Hypothalamus (tissue), 51 donors: ENCODE data around the gene CFAP299.
"Not testable (repeated sequence)": the region's sequence is repeated elsewhere in the genome, so short reads cannot be mapped to it uniquely, and the experiment has no call there.

ENCODE experiments used
- DNase-seq, 51 donors: peaks; one replicate each; lab custom pipeline; 2025; lab: John Stamatoyannopoulos, UW

CFAP299 gene

GRCh38 chr4:80694171-80694570 is 358.6 kb downstream of the CFAP299 start:
- no peak for DNase-seq

- DNase-seq = no peak
Measured at GRCh38 chr4:80705311-80705710, 369.8 kb downstream of the CFAP299 start.

GRCh38 chr4:80709082-80709869 is 373.7 kb downstream of the CFAP299 start:
- no peak for DNase-seq

- DNase-seq = no peak
Measured at GRCh38 chr4:80710748-80711451, 375.4 kb downstream of the CFAP299 start.

DNA sequence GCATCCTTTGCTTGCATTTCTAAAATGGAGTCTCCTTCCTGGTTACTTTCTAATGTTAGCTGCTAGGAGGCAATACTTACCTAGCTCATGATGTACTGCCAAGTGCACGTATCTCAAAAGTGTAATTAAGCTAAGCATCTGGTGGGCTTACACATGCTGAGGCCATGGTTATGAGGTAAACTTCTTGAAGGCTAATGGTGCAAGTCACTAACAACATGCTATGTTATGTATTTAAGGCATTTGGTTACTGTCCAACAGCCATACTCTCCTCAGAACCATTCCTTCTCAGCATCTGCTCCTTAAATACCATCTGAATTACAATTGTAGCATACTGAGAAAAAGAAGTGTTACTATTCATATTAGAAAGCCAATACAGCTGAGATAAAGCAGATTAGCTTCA is 376.4 kb downstream of the CFAP299 start:
- no peak for DNase-seq

DNA sequence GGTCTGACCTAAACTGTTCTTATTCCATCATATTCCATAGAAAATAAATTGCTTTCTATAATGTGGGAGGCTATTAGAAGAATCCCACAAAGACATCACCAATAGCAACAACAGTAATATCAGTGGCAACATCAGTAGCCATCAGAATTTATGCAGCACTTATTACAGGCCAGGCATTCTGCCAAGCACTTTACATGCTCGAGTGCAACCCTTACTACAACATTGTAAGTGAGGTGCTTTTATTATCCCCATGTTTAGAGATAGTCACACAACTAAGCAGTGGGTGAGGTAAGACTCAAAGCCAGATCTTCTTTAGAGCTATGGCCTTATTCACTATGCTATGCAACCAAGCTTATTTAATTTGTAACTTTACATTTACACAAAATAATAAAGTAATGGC is 377.9 kb downstream of the CFAP299 start:
- DNase-seq = no peak

- no peak for DNase-seq
Measured at GRCh38 chr4:80717204-80717603, 381.7 kb downstream of the CFAP299 start.

DNA sequence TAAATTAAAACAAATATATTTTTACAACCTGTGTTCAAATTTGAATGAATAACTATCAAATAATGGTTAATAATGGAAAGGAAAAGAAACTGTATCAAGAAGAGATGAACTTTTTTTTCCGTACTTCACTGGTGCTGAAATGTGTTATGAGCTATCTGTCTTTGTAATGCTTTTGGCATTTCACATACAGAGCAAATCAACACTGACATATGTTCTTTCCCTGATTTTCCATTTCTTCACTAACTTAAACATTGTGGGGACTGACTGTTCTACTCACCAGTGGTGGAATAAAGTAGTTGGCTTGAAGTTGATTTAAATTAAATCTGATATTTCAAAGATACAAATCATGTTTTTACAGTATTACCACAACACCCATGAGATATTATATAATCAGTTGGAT is 390.9 kb downstream of the CFAP299 start:
- no peak for DNase-seq

DNA sequence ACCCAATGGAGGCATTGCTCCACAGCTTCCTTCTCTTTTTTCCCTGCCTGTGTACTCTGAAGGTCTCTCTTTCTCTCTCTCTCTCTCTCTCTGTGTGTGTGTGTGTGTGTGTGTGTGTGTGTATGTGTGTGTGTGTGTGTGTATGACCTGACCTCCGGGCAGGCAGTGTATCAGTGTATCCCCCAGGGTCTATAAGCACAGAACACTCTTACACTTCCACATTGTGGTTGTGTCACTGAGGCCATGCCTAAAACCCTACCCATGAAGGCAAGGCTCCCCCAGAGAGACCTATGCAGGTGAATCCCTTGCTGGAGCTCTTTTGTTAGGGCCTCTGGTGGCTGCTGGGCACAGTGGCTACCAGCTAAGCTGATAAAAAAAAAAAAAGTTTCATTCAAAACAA is 394.6 kb downstream of the CFAP299 start:
- DNase-seq = no peak

DNA sequence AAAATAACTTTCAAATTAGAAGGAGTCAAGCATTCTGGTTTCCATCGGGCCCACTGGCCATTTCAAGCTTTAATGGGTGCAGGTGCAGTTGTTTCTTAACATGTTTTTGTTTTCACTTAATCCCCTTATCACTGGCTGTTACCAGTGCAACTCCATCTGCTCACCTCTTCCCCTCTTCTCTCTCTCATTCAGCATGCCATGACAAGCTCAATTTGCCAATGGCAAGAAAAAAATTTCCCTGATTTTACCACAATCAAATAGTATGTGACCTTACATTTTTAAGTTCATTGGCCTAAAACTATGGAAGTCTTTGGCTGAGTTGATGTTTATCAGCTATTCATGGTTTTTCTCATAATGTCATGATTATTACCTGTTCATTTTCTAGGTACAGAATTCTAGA is 395.9 kb downstream of the CFAP299 start:
- no peak for DNase-seq

- no peak for DNase-seq
Measured at GRCh38 chr4:80732010-80732409, 396.5 kb downstream of the CFAP299 start.

DNA sequence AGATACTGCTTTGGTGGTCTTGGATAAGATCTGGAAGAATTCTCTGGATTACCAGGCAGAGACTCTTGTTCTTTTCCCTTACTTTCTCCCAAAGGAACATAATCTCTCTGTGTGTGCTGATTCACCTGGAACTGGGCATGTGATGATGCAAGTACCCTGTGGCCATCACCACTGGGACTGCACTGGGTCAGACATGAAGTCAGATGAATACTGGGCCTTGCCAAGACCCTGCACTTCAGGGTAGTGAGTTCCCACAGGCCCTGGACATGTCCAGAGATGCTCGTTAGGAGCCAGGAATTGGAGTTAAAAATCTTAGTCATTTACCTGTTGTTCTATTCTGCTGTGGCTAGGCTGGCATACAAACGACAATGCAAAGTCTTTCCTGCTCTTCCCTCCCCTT is 404.8 kb downstream of the CFAP299 start:
- no peak for DNase-seq

DNA sequence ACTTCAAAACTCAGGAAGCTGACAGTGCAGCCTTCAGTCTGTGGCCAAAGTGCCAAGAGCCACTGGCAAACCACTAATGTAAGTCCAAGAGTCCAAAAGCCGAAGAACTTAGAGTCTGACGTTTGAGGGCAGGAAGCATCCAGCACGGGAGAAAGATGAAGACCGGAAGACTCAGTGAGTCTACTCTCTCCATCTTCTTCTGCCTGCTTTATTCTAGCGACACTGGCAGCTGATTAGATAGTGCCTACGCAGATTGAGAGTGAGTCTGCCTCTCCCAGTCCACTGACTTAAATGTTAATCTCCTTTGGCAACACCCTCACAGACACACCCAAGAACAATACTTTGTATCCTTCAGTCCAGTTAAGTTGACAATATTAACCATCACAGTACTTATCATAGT is 414.0 kb downstream of the CFAP299 start:
- DNase-seq = not testable (repeated sequence)

GRCh38 chr4:80751200-80751599 is 415.7 kb downstream of the CFAP299 start:
- DNase-seq = no peak

- DNase-seq = no peak
Measured at GRCh38 chr4:80767944-80768343, 432.4 kb downstream of the CFAP299 start.

- no peak for DNase-seq
Measured at GRCh38 chr4:80776168-80776567, 440.6 kb downstream of the CFAP299 start.

DNA sequence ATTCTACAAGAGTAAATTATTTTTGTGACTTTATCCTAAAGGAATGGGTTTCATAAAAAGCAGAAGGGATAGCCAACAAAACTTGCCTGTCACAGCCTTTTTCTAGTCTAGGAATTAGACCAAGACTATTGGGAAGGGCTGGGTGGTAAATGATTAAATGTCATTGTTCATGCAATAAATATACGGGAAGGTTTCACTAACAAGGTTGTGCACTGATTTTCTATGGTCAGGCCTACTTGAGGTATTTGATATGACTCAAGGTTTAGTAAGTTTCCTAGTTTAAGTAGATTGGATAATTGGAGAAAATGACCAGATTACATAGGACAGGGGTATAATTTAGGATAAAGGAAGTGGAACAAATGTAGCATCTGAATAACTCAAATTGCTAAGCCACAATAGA is 445.9 kb downstream of the CFAP299 start:
- DNase-seq = no peak

DNA sequence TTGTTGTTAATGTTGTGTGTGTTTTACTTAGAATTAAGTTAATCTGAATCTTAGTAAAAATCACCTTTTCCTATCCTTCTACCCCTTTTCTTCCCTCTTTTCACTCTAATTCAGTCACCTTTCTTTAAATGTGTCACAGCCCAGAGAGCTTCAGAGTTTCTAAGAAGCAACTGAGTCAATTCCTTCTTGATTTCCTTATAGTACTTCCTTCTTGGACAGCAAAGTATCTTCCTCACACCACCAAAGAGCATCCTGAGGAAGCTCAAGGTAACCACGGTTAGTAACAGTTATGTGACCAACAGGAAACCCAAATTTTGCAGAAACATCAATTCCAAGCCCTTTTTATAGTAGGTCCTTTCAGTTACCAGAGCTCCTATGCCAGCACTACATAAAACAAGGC is 451.8 kb downstream of the CFAP299 start:
- DNase-seq = no peak

- DNase-seq = no peak
Measured at GRCh38 chr4:80788798-80789197, 453.3 kb downstream of the CFAP299 start.

DNA sequence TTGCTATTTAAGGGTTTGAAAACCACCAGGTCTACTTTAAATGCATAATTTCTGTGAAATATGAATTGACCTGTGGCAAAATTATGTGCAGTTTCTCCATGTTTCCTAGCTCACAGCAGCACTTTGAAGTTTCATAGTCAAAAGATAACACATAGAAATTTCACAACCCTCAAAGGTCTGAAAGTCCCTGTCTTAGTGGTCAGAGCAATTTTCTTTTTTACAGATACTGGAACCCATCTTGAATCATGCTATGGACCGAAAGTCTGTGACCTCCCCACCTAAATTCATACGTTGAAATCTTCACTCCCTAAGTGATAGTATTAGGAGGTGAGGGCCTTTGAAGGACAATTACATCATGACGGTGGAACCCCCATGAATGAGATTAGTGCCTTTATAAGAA is 454.6 kb downstream of the CFAP299 start:
- no peak for DNase-seq

DNA sequence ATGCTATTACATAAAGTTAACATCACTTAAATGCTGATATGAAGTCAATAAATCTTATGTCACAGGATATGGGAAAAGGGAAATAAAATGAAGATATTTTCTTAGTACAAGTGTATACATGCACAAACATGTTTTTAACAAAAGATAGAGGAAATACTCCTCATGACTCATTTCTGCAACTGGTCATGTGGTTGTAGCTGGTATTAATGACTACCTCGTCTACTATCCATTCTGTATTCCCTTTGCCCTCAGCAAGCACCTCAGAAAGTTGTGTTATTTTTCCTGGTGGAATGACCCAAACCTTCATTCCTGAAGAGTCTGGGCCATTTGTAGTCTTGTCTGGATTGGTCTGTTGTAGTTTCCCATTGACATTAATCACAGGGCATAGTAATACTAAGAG is 458.1 kb downstream of the CFAP299 start:
- not testable (repeated sequence) for DNase-seq

- DNase-seq = no peak
Measured at GRCh38 chr4:80798082-80798481, 462.6 kb downstream of the CFAP299 start.
